ENCODE results near the gene DCANP1. TPM values are rescaled to one million over a fixed set of nuclear protein-coding genes. Genes with fewer than 3 reads are reported as not detected.

DCANP1 gene
- total and polyA plus RNA-seq, 4 donors: 0.09 to 0.51 (median 0.28) TPM

- H3K27me3 ChIP-seq (ENCODE audit: control insufficient read depth in 3 of 3, insufficient read depth in 3 of 3, low read length in 2 of 3): peaks cover 3 to 31% (median 4%) of the 10 kb centered on the region in 3 donors
- DNase-seq: peak in 1 of 3 donors; percentile 5
- H3K36me3 ChIP-seq (ENCODE audit: control insufficient read depth in 4 of 4, insufficient read depth in 4 of 4, low read length in 4 of 4): no peaks in the 10 kb centered on the region
- no peak for TF ChIP-seq CTCF (IDR thresholded peaks at IDR 0.05; ENCODE audit: control extremely low read depth, extremely low read depth)
- peaks cover 0 to 3% (median 0%) of the 10 kb centered on the region in 5 donors for H3K4me1 ChIP-seq (ENCODE audit: control insufficient read depth in 5 of 5, insufficient read depth in 5 of 5, low read length in 5 of 5)
- H3K9ac ChIP-seq (ENCODE audit: insufficient read depth in 1 of 2, low read length in 2 of 2): no peak overlapping the region
- no peak overlapping the region for H3K27ac ChIP-seq (ENCODE audit: low read depth in 1 of 2, low read length in 1 of 2)
- WGBS, 2 donors: 89 to 94% methylated on average over 5 of the region's 5 CpGs
- ATAC-seq (ENCODE audit: insufficient read depth, low FRiP score): no peak
- H3K9me3 ChIP-seq (ENCODE audit: control insufficient read depth in 4 of 4, insufficient read depth in 3 of 4, low read length in 3 of 4): peaks cover 0 to 4% (median 0%) of the 10 kb centered on the region in 4 donors
- no peak overlapping the region for H3K4me3 ChIP-seq
These were observed 25.0 kb upstream of the DCANP1 start for GRCh38 chr5:135472141-135472540.

- H3K4me3 ChIP-seq: no peak overlapping the region
- WGBS, 2 donors: 86 to 92% methylated on average over 4 of the region's 4 CpGs
- DNase-seq: no peak
- TF ChIP-seq CTCF (IDR thresholded peaks at IDR 0.05; ENCODE audit: control extremely low read depth, extremely low read depth): no peak
- H3K4me1 ChIP-seq (ENCODE audit: control insufficient read depth in 5 of 5, insufficient read depth in 5 of 5, low read length in 5 of 5): peaks cover 0 to 4% (median 0%) of the 10 kb centered on the region in 5 donors
- peaks cover 0 to 4% (median 0%) of the 10 kb centered on the region in 4 donors for H3K9me3 ChIP-seq (ENCODE audit: control insufficient read depth in 4 of 4, insufficient read depth in 3 of 4, low read length in 3 of 4)
- H3K27me3 ChIP-seq (ENCODE audit: control insufficient read depth in 3 of 3, insufficient read depth in 3 of 3, low read length in 2 of 3): peaks cover 3 to 33% (median 7%) of the 10 kb centered on the region in 3 donors
- H3K9ac ChIP-seq (ENCODE audit: insufficient read depth in 1 of 2, low read length in 2 of 2): no peak overlapping the region
- no peak overlapping the region for H3K27ac ChIP-seq (ENCODE audit: low read depth in 1 of 2, low read length in 1 of 2)
- no peak for ATAC-seq (ENCODE audit: insufficient read depth, low FRiP score)
- H3K36me3 ChIP-seq (ENCODE audit: control insufficient read depth in 4 of 4, insufficient read depth in 4 of 4, low read length in 4 of 4): no peaks in the 10 kb centered on the region
These were observed 24.6 kb upstream of the DCANP1 start for GRCh38 chr5:135471726-135472125.

GRCh38 chr5:135469911-135470310, 22.8 kb upstream of the DCANP1 start:
- TF ChIP-seq CTCF (IDR thresholded peaks at IDR 0.05; ENCODE audit: control extremely low read depth, extremely low read depth): no peak
- Histone ChIP-seq H3K27ac (ENCODE audit: low read depth in 1 of 2, low read length in 1 of 2) (no peak overlapping the region), H3K27me3 (ENCODE audit: control insufficient read depth in 3 of 3, insufficient read depth in 3 of 3, low read length in 2 of 3) (peaks cover 6 to 28% (median 7%) of the 10 kb centered on the region in 3 donors), H3K4me1 (ENCODE audit: control insufficient read depth in 5 of 5, insufficient read depth in 5 of 5, low read length in 5 of 5) (peaks cover 0 to 13% (median 0%) of the 10 kb centered on the region in 5 donors), H3K36me3 (ENCODE audit: control insufficient read depth in 4 of 4, insufficient read depth in 4 of 4, low read length in 4 of 4) (no peaks in the 10 kb centered on the region), H3K9ac (ENCODE audit: insufficient read depth in 1 of 2, low read length in 2 of 2) (no peak overlapping the region), H3K9me3 (ENCODE audit: control insufficient read depth in 4 of 4, insufficient read depth in 3 of 4, low read length in 3 of 4) (peaks cover 0 to 4% (median 0%) of the 10 kb centered on the region in 4 donors), H3K4me3 (no peak overlapping the region)
- ATAC-seq (ENCODE audit: insufficient read depth, low FRiP score): no peak
- no peak for DNase-seq
- WGBS, 2 donors: 89 to 92% methylated on average over 5 of the region's 5 CpGs

GRCh38 chr5:135468541-135468940, 21.4 kb upstream of the DCANP1 start:
- Histone ChIP-seq H3K9me3 (ENCODE audit: control insufficient read depth in 4 of 4, insufficient read depth in 3 of 4, low read length in 3 of 4) (no peaks in the 10 kb centered on the region), H3K36me3 (ENCODE audit: control insufficient read depth in 4 of 4, insufficient read depth in 4 of 4, low read length in 4 of 4) (no peaks in the 10 kb centered on the region), H3K27me3 (ENCODE audit: control insufficient read depth in 3 of 3, insufficient read depth in 3 of 3, low read length in 2 of 3) (peaks cover 6 to 28% (median 7%) of the 10 kb centered on the region in 3 donors), H3K9ac (ENCODE audit: insufficient read depth in 1 of 2, low read length in 2 of 2) (no peak overlapping the region), H3K4me1 (ENCODE audit: control insufficient read depth in 5 of 5, insufficient read depth in 5 of 5, low read length in 5 of 5) (peaks cover 0 to 13% (median 0%) of the 10 kb centered on the region in 5 donors), H3K27ac (ENCODE audit: low read depth in 1 of 2, low read length in 1 of 2) (no peak overlapping the region), H3K4me3 (no peak overlapping the region)
- no peak for ATAC-seq (ENCODE audit: insufficient read depth, low FRiP score)
- DNase-seq: no peak
- WGBS, 2 donors: 84 to 96% methylated on average over 2 of the region's 2 CpGs
- no peak for TF ChIP-seq CTCF (IDR thresholded peaks at IDR 0.05; ENCODE audit: control extremely low read depth, extremely low read depth)

Data from lung (tissue), 12 donors.